Measurements from ENCODE around the gene CPED1.
"Not testable (repeated sequence)": the region's sequence is repeated elsewhere in the genome, so short reads cannot be mapped to it uniquely, and the experiment has no call there.

CPED1 gene

DNA sequence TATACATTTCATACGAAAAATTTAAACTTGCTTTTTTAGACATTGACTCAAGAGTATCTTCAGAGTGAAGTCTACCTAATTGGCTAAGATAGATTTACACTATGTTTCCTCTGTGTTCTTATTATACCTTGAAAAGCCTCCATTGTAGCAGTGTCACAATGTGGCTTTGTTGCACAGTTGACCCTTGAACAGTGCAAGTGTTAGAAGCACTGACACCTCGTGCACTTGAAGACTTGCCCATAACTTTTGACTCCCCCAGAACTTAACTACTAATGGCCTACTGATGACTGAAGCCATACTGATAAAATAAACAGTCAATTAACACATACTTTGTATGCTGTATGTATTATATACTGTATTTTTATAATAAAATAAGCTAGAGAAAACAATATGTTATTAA, 84.3 kb downstream of the CPED1 start:
- H3K4me1 ChIP-seq (ENCODE audit: control insufficient read depth, insufficient read depth, low read length) = no peaks in the 10 kb centered on the region
- H3K9me3 ChIP-seq (ENCODE audit: control insufficient read depth in 2 of 2, low read length in 2 of 2) = no peaks in the 10 kb centered on the region
- no peak overlapping the region for H3K9ac ChIP-seq (ENCODE audit: low read length in 2 of 2)
- H3K27ac ChIP-seq (ENCODE audit: low read length) = no peak overlapping the region
- H3K36me3 ChIP-seq (ENCODE audit: control insufficient read depth in 2 of 2, insufficient read depth in 2 of 2, low read length in 2 of 2) = no peaks in the 10 kb centered on the region
- no peak overlapping the region for H3K4me3 ChIP-seq (ENCODE audit: low read length in 2 of 2)
- no peaks in the 10 kb centered on the region for H3K27me3 ChIP-seq (ENCODE audit: control insufficient read depth in 1 of 2, insufficient read depth in 2 of 2, low read length in 2 of 2)

DNA sequence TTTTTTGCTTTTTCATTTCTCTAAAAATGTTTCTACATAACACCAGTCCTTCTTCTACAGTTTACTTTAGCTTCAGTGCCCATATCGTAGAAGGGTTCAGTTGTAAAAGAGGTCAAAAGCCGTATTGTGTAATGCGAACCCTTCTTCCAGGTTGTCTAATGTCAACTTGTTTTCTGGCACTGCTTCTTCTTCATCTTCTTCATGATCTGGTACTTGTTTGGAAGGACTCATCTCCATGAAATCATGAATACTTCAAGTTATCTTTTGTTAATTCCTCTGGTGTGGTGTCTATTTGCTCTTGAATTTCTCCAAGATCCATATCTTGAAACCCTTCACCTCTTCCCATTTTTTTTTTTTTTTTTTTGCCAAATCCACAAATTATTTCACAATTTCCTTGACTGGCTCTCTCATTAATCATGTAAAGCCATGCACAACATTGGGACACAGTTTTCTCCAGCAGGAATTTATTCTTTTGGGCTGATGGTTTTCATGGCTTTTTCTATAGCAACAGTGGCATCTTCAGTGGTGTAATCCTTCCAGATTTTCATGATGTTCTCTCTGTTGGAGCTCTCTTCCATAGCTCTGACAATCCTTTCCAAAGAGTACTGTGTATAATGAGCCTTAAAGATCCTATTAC, 85.1 kb downstream of the CPED1 start:
- H3K27ac ChIP-seq (ENCODE audit: low read length) = no peak overlapping the region
- no peak overlapping the region for H3K9ac ChIP-seq (ENCODE audit: low read length in 2 of 2)
- H3K27me3 ChIP-seq (ENCODE audit: control insufficient read depth in 1 of 2, insufficient read depth in 2 of 2, low read length in 2 of 2) = no peaks in the 10 kb centered on the region
- H3K4me3 ChIP-seq (ENCODE audit: low read length in 2 of 2) = no peak overlapping the region
- no peaks in the 10 kb centered on the region for H3K36me3 ChIP-seq (ENCODE audit: control insufficient read depth in 2 of 2, insufficient read depth in 2 of 2, low read length in 2 of 2)
- H3K9me3 ChIP-seq (ENCODE audit: control insufficient read depth in 2 of 2, low read length in 2 of 2) = no peaks in the 10 kb centered on the region
- no peaks in the 10 kb centered on the region for H3K4me1 ChIP-seq (ENCODE audit: control insufficient read depth, insufficient read depth, low read length)

DNA sequence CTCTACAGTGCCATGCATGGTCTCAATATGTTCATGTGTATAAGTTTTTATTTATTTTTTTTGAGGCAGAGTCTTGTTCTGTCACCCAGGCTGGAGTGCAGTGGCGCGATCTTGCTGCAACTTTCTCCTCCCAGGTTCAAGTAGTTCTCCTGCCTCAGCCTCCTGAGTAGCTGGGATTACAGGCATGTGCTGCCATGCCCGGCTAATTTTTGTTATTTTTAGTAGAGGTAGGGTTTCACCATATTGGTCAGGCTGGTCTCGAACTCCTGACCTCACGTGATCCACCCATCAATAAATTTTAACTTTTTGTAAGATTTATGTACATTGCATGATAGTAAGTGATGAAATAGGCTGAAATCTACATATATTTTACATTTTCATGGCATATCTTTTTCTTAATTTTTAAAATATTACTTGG, 86.9 kb downstream of the CPED1 start:
- not testable (repeated sequence) for H3K27ac ChIP-seq (ENCODE audit: low read length); H3K9me3 ChIP-seq (ENCODE audit: control insufficient read depth in 2 of 2, low read length in 2 of 2); H3K4me1 ChIP-seq (ENCODE audit: control insufficient read depth, insufficient read depth, low read length); H3K9ac ChIP-seq (ENCODE audit: low read length in 2 of 2); H3K36me3 ChIP-seq (ENCODE audit: control insufficient read depth in 2 of 2, insufficient read depth in 2 of 2, low read length in 2 of 2); H3K27me3 ChIP-seq (ENCODE audit: control insufficient read depth in 1 of 2, insufficient read depth in 2 of 2, low read length in 2 of 2); H3K4me3 ChIP-seq (ENCODE audit: low read length in 2 of 2)

DNA sequence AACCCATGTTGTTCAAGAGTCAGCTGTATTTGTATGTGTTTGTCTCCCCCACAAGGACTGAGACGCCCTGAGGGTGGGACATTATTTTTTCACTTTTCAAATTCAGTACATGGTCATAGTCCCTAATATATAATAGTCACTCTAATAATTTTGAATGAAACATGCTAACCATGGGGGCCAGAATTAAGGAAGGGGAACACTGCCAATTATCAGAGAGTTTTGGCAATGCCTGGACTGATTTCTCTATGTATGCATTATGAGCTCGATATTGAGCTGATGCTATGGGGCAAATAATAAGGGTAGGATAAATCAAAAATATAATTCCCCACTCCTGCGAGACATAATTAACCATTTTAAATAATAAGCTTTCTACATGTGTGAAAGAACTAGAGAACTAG, 87.4 kb downstream of the CPED1 start:
- no peaks in the 10 kb centered on the region for H3K9me3 ChIP-seq (ENCODE audit: control insufficient read depth in 2 of 2, low read length in 2 of 2)
- peaks cover 3% of the 10 kb centered on the region for H3K4me1 ChIP-seq (ENCODE audit: control insufficient read depth, insufficient read depth, low read length)
- no peaks in the 10 kb centered on the region for H3K27me3 ChIP-seq (ENCODE audit: control insufficient read depth in 1 of 2, insufficient read depth in 2 of 2, low read length in 2 of 2)
- no peak overlapping the region for H3K27ac ChIP-seq (ENCODE audit: low read length)
- no peak overlapping the region for H3K9ac ChIP-seq (ENCODE audit: low read length in 2 of 2)
- H3K36me3 ChIP-seq (ENCODE audit: control insufficient read depth in 2 of 2, insufficient read depth in 2 of 2, low read length in 2 of 2) = no peaks in the 10 kb centered on the region
- no peak overlapping the region for H3K4me3 ChIP-seq (ENCODE audit: low read length in 2 of 2)

DNA sequence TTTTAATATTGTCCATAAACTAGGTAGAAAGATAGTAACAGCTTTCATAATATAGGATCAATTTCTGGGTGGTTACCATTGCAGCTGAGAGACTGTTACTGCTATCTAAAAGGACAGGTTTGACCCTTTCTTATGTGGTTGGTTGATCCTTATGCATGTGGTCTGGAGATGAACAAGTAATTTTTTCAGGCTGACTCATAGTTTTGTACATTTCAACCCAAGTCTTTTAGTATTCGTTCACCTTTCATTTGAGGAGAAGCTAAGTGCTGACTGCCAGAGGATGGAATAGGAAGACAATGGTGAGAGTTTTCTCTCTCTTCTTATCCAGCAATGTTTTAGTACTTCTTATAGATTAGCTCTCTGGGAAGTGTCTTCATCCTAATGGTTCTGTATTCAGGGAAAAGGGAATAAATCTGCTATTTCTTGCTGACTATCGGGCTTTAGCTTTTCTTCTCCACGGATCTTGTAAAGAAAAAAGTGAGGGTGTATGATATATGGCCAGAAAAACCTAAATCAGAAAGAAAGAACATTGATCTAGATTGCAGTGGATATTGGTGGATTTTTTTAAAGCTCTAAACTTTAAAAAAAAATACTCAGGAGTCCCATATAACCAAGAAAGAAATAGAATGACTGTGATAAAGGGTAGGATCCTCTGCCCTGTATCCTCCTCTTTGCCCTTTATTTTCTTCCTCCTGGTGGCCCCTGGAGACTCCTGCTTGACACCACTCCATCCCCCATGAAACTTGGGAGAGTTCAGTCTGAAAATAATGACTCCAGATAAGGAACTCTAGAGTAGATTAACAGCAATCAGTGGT, 88.0 kb downstream of the CPED1 start:
- Histone ChIP-seq H3K27ac (ENCODE audit: low read length) (no peak overlapping the region), H3K27me3 (ENCODE audit: control insufficient read depth in 1 of 2, insufficient read depth in 2 of 2, low read length in 2 of 2) (no peaks in the 10 kb centered on the region), H3K4me3 (ENCODE audit: low read length in 2 of 2) (no peak overlapping the region), H3K4me1 (ENCODE audit: control insufficient read depth, insufficient read depth, low read length) (peaks cover 4% of the 10 kb centered on the region), H3K36me3 (ENCODE audit: control insufficient read depth in 2 of 2, insufficient read depth in 2 of 2, low read length in 2 of 2) (no peaks in the 10 kb centered on the region), H3K9me3 (ENCODE audit: control insufficient read depth in 2 of 2, low read length in 2 of 2) (no peaks in the 10 kb centered on the region), H3K9ac (ENCODE audit: low read length in 2 of 2) (no peak overlapping the region)

DNA sequence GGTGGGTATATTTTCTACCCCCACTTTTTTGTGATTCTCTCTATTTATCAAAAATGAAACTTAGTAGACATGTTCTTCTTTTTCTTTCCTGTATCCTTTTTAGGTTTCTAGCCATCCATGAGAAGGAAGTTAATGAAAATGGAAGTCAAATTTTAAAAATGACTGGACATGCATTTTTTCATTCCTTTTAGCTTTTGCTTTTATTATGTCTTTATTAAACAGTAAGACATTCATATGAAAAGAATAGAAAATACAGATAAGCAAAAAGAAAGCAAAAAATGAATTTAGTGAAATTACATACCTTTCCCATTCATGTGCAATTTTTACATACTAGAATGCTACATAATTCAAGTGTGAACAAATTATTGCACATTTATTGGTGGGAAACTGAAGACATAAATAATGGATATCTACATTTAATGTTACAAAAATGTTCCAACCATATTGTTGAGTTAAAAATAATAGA, 88.7 kb downstream of the CPED1 start:
- no peak overlapping the region for H3K27ac ChIP-seq (ENCODE audit: low read length)
- no peaks in the 10 kb centered on the region for H3K27me3 ChIP-seq (ENCODE audit: control insufficient read depth in 1 of 2, insufficient read depth in 2 of 2, low read length in 2 of 2)
- H3K4me1 ChIP-seq (ENCODE audit: control insufficient read depth, insufficient read depth, low read length) = peaks cover 9% of the 10 kb centered on the region
- no peaks in the 10 kb centered on the region for H3K36me3 ChIP-seq (ENCODE audit: control insufficient read depth in 2 of 2, insufficient read depth in 2 of 2, low read length in 2 of 2)
- H3K9ac ChIP-seq (ENCODE audit: low read length in 2 of 2) = no peak overlapping the region
- H3K4me3 ChIP-seq (ENCODE audit: low read length in 2 of 2) = no peak overlapping the region
- no peaks in the 10 kb centered on the region for H3K9me3 ChIP-seq (ENCODE audit: control insufficient read depth in 2 of 2, low read length in 2 of 2)

DNA sequence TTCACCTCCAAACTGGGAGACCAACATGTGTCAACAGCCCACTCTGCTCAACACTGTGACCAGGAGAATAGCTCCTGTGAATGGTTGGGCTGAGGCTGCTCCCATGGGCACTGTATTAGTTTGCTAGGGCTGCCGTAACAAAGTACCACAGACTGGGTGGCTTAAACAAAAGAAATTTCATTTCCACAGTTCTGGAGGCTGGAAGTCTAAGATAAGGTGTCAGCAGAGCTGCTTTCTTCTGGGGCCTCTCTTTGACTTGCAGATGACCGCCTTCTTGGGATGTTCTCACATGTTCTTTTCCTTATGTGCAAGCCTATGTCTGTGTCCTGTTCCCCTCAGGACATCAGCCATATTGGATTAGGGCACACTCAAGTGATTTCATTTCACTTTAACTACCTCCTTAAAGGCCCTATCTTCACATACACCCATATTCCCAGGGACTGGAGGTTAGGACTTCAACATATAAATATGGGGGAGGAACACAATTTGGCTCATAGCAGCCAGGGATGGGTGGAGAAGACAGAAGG, 90.3 kb downstream of the CPED1 start:
- no peaks in the 10 kb centered on the region for H3K27me3 ChIP-seq (ENCODE audit: control insufficient read depth in 1 of 2, insufficient read depth in 2 of 2, low read length in 2 of 2)
- no peaks in the 10 kb centered on the region for H3K9me3 ChIP-seq (ENCODE audit: control insufficient read depth in 2 of 2, low read length in 2 of 2)
- H3K36me3 ChIP-seq (ENCODE audit: control insufficient read depth in 2 of 2, insufficient read depth in 2 of 2, low read length in 2 of 2) = no peaks in the 10 kb centered on the region
- no peak overlapping the region for H3K4me3 ChIP-seq (ENCODE audit: low read length in 2 of 2)
- no peak overlapping the region for H3K27ac ChIP-seq (ENCODE audit: low read length)
- peaks cover 12% of the 10 kb centered on the region for H3K4me1 ChIP-seq (ENCODE audit: control insufficient read depth, insufficient read depth, low read length)
- no peak overlapping the region for H3K9ac ChIP-seq (ENCODE audit: low read length in 2 of 2)

DNA sequence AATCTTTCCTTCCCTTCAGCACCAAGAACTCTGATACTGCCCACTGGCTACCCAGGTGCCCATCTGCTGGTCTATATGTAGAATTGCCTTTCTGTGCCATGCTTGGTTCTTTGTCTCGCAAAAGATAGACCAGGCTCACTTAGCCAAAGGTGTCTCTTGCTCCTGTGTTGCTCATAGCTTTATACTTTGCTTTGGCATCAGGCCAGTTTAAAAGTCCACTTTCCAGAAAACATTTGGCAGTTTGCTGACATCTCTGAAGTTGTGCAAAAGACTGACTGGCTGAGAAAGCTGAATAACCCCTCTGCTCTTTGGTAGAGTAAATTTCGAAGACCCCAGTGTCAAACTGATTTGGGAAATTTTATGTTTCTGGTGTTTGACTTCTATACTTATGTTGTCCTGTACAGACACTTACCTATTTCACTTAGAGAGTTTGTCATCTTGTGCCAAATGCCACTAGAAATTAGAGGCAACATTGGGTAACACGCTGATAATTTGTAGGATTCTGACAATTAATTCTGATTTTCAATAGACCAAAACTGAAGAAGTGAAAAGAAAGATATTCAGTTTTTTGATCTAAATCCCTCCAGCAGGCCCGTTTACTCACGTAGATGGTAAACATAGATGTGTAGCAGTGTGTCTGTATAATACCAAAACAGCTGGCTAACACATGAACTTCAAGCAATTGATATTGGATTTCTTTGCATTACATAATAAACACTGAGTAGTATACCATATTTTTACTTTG, 91.1 kb downstream of the CPED1 start:
- Histone ChIP-seq H3K9me3 (ENCODE audit: control insufficient read depth in 2 of 2, low read length in 2 of 2) (no peaks in the 10 kb centered on the region), H3K4me3 (ENCODE audit: low read length in 2 of 2) (no peak overlapping the region), H3K36me3 (ENCODE audit: control insufficient read depth in 2 of 2, insufficient read depth in 2 of 2, low read length in 2 of 2) (no peaks in the 10 kb centered on the region), H3K4me1 (ENCODE audit: control insufficient read depth, insufficient read depth, low read length) (peaks cover 16% of the 10 kb centered on the region), H3K27me3 (ENCODE audit: control insufficient read depth in 1 of 2, insufficient read depth in 2 of 2, low read length in 2 of 2) (no peaks in the 10 kb centered on the region), H3K9ac (ENCODE audit: low read length in 2 of 2) (no peak overlapping the region), H3K27ac (ENCODE audit: low read length) (no peak overlapping the region)

DNA sequence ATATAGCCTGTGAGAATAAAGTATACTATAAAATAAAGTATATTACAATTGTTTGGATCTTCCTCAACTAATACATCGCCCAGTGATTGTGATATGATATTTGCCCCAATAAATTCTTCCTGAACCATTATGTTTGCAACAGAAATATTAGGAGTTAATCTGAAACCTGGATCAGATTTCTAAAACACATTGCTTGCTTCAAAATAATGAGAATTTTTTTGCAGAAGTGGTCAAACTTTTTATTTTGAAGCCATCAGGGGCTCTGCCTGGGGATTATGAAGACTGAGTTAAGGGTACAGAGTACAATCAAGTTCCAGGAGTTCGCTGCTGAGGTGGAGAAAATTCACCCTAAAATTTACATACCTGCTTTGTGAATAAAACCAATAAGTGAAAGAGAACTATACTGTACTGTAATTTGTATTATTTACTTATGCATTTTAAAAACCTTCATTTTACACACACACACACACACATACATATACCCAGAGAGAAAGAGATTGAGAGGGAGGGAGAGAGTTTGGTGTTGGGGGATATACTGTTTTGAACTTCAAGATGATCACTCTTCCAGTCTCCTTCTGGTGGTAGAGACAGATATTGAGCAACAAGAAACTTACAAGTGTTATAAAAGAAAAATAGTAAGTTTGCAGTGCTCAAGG, 91.9 kb downstream of the CPED1 start:
- Histone ChIP-seq H3K4me3 (ENCODE audit: low read length in 2 of 2) (no peak overlapping the region), H3K36me3 (ENCODE audit: control insufficient read depth in 2 of 2, insufficient read depth in 2 of 2, low read length in 2 of 2) (no peaks in the 10 kb centered on the region), H3K27ac (ENCODE audit: low read length) (no peak overlapping the region), H3K4me1 (ENCODE audit: control insufficient read depth, insufficient read depth, low read length) (peaks cover 21% of the 10 kb centered on the region), H3K9me3 (ENCODE audit: control insufficient read depth in 2 of 2, low read length in 2 of 2) (no peaks in the 10 kb centered on the region), H3K9ac (ENCODE audit: low read length in 2 of 2) (no peak overlapping the region), H3K27me3 (ENCODE audit: control insufficient read depth in 1 of 2, insufficient read depth in 2 of 2, low read length in 2 of 2) (no peaks in the 10 kb centered on the region)

DNA sequence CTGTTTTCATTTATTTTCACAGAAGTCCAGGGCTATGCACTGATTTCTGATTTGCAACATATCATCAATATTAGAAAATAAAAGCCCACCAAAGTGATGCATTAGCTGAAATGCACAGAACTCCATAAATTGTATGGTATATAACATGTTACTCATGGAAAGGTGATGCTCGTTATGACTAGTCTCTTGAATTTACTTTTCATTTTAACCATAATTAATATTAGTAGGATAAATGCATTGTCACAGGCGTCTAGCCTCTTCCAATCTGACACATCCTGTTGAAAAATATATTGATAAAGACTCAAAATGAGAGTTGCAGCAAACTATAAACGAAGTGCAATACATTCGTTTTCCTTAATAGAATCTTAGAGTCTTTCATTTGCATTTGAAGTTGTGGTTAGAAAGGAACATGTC, 92.4 kb downstream of the CPED1 start:
- Histone ChIP-seq H3K9ac (ENCODE audit: low read length in 2 of 2) (no peak overlapping the region), H3K27ac (ENCODE audit: low read length) (no peak overlapping the region), H3K4me1 (ENCODE audit: control insufficient read depth, insufficient read depth, low read length) (peaks cover 21% of the 10 kb centered on the region), H3K4me3 (ENCODE audit: low read length in 2 of 2) (no peak overlapping the region), H3K36me3 (ENCODE audit: control insufficient read depth in 2 of 2, insufficient read depth in 2 of 2, low read length in 2 of 2) (no peaks in the 10 kb centered on the region), H3K27me3 (ENCODE audit: control insufficient read depth in 1 of 2, insufficient read depth in 2 of 2, low read length in 2 of 2) (no peaks in the 10 kb centered on the region), H3K9me3 (ENCODE audit: control insufficient read depth in 2 of 2, low read length in 2 of 2) (no peaks in the 10 kb centered on the region)
